Tongue (tissue), 2 donors: Measurements from ENCODE around the gene PDCD7. TPM values are rescaled to one million over a fixed set of nuclear protein-coding genes. Genes with fewer than 3 reads are reported as not detected.
A peak's percentile ranks its signal among the peaks of the same experiment; 100 is the strongest.
"Not testable (repeated sequence)": the region's sequence is repeated elsewhere in the genome, so short reads cannot be mapped to it uniquely, and the experiment has no call there.

Source experiments
- DNase-seq: peaks from one replicate; pipeline ENCODE4 v3.0.0-alpha.2; 2015
- total RNA-seq: library from RNA; depleted of rRNA; stranded (reverse); fragments of >200 nt; gene quantifications from one replicate; pipeline ENCODE4 v1.2.3, GENCODE V29; 2014

PDCD7 gene, protein sequence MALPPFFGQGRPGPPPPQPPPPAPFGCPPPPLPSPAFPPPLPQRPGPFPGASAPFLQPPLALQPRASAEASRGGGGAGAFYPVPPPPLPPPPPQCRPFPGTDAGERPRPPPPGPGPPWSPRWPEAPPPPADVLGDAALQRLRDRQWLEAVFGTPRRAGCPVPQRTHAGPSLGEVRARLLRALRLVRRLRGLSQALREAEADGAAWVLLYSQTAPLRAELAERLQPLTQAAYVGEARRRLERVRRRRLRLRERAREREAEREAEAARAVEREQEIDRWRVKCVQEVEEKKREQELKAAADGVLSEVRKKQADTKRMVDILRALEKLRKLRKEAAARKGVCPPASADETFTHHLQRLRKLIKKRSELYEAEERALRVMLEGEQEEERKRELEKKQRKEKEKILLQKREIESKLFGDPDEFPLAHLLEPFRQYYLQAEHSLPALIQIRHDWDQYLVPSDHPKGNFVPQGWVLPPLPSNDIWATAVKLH
- total RNA-seq, result 13.1 TPM

DNA sequence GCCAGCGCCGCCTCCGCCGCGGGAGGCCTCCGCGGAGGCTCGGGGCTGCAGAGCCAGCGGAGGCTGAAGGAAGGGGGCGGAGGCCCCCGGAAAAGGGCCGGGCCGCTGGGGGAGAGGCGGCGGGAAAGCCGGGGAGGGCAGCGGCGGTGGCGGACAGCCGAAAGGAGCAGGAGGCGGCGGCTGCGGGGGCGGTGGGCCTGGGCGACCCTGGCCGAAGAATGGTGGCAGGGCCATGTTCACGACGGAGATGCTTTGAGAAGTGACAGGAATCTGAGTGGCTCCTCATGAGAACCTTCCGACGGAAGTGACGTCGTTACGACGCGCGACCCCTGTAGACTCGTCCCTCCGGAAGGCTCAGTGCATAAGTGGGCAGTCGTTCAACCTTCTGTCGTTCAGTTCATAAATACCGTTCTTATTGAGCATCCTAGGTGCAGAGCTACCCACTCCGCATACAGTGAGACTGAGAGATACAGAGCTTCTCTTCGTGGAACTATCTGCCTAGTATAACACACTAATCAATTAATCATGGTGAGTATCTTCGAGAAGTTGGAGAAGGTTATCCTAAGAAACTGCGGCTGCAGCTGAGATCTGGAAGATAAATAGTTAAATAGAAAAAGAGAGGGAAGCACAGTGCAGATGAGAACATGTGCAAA is at the start of gene PDCD7:
Gene PDCD7, minus strand, starts transcription at position 261 of the 653 bp plus-strand sequence. Its CDS starts 27 bp downstream, at position 234.
- peak; percentile 97 for DNase-seq

DNA sequence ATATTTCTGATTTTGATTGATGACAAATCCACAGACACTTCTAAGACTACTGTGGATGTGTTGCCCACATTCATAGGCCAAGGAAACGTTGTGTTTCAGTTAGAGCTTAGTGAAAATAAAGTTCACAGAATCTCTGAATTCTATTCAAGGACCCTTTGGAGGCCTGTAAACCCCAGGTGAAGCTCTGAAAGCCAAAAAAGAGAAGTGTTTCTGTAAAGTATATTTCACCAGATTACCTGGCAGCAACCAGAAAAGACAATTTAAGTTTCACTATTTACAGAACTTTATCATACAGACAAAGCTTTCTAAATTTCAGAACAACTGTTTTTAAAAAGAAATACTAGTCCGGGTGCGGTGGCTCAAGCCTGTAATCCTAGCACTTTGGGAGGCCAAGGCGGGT is 48.9 kb upstream of the PDCD7 start:
- no peak for DNase-seq

DNA sequence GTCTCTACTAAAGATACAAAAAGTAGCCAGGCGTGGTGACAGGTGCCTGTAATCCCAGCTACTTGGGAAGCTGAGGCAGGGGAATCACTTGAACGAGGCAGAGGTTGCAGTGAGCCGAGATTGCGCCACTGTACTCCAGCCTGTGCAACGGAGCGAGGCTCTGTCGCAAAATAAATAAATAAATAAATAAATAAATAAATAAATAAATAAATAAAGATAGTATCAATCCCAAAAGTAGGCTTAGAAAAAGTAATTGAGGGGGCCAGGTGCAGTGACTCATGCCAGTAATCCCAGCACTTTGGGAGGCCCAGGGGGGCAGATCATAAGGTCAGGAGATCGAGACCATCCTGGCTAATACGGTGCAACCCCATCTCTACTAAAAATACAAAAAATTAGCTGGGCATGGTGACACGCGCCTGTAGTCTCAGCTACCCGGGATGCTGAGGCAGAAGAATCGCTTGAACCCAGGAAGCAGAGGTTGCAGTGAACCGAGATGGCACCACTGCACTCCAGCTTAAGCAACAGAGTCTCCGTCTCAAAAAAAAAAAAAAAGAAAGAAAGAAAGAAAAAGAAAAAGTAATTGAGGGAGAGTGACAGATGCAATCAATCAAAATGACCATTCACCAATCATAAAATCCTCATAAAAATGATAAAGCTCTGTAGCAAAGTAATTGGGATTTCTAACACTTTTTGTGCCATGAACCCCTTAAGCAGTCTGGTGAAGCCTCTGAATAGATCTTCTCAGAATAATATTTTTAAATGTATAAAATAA is 48.2 kb upstream of the PDCD7 start:
- DNase-seq, result not testable (repeated sequence)

DNA sequence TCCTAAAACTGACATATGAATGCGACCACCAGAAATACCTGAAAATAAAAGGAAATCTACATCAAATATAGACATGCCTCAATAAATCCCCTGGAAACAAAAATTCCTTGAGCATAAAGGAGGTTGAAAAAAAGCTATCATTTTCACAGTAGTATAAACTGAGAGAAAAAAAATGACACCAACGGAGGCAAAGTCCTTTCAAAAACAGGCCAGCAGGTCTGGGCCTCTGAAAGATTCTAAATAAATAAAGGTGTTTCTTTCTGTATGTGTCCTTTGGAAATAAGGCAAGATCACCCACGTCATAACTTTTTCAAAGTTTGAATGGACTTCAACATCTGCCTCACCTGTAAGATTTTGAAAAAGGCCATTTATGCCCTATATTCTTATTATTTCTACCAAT is 46.6 kb upstream of the PDCD7 start:
- no peak for DNase-seq

DNA sequence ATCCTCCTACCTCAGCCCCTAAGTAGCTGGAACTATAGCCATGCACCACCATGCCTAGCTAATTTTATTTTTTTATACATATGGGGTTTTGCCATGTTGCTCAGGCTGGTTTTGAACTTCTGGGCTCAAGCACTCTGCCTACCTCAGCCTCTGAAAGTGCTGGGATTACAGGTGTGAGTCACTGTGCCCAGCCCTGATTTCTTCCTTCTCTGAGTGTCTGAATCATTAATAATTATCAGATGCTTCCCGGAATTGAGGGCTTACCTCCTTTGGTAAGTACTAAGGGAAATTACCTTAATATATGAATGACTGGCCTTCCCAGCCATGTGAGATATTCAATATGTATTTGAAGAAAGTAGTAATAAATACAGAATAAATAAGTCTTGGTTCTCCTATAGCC is 44.3 kb upstream of the PDCD7 start:
- no peak for DNase-seq

DNA sequence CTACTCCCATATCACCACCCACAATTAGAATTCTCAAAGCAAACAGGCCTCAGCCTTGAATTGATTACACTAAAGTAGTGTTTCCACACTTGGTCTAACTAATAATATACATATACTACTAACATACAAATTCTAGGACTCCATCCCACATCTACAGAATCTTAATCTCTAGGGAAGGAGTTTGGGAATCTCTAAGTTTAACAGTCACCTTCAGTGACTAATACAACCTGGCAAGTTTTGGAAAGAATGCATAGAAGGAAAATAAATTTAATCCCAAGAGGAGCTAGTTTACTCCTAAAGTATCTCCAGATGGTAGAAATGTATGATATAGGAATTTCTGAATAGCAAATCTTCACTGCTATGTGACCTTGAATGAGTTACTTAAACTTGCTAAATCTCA is 42.4 kb upstream of the PDCD7 start:
- no peak for DNase-seq

DNA sequence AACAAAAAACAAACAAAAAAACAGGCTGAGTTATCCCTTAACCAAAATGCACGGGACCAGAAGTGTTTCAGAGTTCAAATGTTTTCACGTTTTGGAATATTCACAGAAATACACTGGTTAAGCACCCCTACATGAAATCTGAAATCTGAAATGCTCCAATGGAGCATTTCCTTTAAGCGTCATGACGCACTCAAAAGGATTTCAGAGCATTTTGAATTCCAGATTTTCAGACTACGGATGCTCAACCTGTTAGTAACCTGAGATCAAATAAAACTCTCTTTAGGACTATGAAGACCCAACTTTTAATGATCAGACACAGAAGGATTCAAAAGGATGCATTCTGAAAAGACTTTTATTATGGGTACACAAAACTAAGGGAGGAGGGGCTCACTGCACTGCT is 41.9 kb upstream of the PDCD7 start:
- no peak for DNase-seq

DNA sequence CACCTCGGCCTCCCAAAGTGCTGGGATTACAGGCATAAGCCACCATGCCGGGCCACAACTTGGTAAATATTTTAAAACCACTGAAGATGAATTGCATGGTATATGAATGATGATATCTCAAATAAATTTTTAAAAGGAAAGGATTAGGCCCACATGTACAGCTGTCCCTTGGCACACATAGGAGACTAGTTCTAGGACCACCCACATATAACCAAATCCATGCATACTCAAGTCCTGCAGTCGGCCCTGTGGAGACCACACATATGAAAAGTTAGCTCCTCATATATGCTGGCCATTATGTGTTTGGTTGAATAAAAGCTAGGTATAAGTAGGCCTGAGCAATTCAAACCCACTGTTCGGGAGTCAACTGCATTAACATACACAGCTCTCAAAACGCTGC is 40.9 kb upstream of the PDCD7 start:
- DNase-seq, result no peak

DNA sequence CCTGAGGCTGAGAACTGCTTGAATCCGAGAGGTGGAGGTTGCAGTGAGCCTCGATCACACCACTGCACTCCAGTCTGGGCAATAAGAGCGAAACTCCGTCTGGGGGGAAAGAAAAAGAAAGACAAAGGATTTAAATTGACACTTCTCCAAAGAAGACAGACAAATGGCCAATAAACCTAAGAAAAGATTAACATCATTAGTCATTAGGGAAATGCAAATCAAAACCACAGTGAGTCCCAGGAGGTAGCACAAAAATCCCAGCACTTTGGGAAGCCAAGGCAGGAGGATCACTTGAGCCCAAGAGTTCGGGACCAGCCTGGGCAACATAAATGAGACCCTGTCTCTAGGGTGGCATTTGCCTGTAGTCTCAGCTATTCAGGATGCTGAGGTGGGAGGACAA is 38.9 kb upstream of the PDCD7 start:
- no peak for DNase-seq

DNA sequence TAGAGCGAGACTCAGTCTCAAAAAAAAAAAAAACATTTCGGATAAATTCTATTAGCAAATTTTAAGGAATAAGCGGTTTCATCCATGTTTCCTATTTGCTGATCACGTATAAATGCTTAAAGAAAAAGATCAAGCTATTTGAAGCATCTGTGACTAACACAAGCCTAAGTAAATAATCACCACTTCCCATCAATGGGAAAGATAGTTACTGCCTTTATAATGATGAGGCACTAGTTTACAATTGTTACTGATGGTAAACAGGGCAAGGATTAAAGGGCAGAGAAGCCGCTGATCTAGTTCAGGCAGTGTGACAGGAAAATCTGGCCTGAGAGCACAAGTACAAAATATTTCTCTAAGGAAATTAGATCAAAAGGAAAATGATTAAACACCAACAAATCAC is 37.8 kb upstream of the PDCD7 start:
- no peak for DNase-seq

DNA sequence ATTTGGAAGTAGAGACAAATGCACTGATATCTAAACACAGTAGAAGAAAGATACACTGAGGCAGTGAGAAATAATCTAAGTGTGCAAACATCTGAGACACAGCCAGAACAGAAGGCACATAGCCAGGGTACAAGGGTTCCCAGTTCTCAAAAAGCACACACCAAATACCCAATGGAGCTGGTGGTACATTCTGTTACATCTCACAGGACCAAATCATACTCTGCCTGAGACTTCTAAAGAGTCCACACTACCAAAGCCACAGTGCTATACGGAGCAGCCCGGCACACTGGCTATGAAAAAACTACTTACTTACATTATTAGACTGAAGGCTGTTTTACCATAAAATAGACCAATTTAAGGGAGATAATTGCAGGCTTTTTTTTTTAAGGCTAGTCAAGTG is 32.3 kb upstream of the PDCD7 start:
- no peak for DNase-seq

DNA sequence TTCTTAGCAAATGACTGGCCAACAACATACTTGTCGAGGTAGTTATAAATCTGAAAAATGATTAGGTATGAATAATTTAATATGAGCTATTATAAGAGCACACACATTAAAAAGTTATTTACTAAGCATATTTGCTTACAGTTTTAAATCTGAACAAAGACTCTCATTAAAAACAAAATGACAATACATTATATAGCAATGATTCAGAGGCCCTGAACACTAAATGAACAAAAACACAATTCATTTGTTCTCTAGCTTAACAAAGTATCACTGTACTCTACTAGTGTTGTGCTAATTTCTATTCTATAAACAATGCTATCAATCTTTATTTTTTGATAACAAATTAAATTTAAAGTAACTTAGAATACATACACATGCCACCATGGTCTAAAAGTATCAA is 30.5 kb upstream of the PDCD7 start:
- DNase-seq, result no peak

DNA sequence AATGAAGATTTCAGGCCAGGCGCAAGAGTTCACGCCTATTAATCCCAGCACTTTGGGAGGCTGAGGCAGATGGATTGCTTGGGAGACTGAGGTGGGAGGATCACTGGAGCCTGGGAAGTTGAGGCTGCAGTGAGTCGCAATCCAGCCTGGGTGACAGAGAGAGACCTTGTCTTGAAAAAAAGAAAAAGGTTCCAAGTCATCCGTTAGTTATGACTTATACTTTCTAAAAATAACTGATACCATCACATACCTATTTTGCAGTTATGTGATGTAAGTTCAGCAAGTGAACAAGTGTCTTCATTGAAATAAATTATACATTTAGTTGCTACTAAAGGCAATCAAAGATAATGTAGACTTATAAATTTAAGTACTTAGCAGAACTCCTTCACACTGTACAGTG is 29.4 kb upstream of the PDCD7 start:
- no peak for DNase-seq

DNA sequence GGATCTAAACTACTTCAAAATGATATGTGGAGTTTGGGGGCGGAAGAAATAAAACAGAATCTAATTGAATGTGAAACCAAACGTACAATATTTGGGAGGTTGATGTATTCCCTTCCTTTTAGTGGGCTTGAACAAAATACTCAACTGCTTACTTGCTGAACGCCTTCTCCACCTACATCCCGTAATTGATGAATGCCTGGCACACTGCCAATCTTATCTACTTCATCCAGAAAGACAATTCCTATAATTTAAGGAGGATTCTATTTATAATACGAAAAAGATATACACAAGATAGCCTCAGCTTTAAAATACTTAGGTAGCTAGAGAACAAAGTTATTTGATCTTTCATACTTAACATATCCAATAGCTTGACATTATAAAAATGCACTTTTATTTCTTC is 23.1 kb upstream of the PDCD7 start:
- DNase-seq, result no peak

DNA sequence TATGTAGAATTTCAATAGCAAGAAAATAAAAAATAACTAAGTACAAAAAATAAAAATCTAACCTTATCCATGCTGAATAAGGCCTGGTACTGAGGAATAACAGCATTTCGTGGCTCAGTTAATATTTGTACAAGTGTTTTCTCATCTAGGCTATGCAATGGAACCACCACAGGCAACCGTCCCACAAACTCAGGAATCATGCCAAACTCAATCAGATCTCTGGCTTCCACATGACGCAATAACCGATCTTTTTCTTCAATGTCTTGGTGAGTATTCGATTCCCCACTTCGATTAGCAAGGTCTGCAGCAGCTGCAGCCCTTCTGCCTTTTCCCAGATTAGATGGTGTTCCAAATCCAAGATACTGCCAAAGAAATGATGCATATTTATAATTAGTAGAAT is 21.1 kb upstream of the PDCD7 start:
- DNase-seq, result no peak

DNA sequence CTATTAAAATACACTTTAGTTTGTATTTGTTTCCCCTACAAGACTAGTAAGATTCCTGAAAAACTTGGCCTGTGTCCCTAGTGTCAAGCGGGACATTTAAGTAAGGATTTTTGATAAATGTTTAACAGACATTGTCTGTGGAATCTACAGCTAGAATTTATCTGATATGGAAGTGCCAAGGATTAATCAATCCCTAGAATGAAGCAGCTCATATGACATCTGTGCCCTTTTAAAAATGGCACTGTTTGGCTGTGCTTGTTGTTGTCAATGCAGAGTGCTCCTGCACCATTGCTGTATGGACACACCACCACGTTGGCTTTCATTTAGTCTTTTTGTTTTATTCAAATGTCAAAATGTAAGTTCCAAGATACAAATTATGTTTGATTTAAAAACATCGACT is 14.3 kb upstream of the PDCD7 start:
- DNase-seq, result no peak

DNA sequence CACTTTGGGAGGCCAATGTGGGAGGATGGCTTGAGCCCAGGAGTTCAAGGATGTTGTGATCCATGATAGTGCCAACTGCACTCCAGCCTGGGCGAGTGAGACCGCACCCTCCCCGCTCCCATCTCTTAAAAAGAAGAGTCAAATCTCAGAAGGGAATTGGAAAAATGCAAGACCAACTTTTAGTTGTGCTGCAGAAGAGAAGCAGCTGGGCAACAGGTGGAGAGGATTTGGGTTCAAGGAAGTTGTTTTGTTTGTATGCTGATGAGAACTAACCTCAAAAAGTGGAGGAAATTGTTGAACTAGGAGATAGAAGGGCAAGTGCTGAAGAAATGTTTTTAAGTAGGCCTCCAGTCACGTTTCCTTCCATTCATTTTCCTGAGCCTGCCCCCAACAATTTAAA is 12.8 kb upstream of the PDCD7 start:
- DNase-seq, result peak; percentile 25

DNA sequence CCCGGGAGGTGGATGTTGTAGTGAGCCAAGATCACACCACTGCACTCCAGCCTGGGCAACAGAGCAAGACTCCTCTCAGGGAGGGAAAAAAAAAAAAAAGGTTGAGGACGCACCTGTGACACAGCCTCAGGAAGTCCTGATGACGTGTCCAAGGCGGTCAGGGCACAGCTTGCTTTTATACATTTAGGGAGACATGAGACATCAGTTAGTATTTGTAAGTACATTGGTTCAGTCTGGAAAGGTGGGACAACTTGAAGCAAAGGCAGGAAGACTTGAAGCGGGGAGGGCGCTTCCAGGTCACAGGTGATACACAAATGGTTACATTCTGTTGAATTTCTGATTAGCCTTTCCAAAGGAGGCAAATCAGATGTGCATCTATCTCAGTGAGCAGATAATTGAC is 5.0 kb upstream of the PDCD7 start:
- DNase-seq, result not testable (repeated sequence)

DNA sequence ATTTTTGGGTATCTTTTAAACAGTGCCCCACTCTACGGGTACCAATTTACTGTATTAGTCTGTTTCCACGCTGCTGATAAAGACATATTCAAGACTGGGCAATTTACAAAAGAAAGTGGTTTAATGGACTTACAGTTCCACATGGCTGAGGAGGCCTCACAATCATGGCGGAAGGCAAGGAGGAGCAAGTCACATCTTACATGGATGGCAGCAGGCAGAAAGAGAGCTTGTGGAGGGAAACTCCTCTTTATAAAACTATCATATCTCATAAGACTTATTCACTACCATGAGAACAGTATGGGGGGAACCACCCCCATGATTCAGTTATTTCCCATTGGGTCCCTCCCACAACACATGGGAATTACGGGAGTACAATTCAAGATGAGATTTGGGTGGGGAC is 4.3 kb upstream of the PDCD7 start:
- DNase-seq, result not testable (repeated sequence)

DNA sequence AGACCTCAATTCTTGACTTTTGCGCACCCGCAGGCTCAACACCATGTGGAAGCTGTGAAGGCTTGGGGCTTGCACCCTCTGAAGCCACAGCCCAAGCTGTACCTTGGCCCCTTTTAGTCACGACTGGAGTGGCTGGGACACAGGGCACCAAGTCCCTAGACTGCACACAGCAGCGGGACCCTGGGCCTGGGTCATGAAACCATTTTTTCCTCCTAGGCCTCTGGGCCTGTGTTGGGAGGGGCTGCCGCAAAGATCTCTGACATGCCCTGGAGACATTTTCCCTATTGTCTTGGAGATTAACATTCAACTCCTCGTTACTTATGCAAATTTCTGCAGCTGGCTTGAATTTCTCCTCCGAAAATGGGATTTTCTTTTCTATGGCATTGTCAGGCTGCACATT is 3.5 kb upstream of the PDCD7 start:
- not testable (repeated sequence) for DNase-seq

DNA sequence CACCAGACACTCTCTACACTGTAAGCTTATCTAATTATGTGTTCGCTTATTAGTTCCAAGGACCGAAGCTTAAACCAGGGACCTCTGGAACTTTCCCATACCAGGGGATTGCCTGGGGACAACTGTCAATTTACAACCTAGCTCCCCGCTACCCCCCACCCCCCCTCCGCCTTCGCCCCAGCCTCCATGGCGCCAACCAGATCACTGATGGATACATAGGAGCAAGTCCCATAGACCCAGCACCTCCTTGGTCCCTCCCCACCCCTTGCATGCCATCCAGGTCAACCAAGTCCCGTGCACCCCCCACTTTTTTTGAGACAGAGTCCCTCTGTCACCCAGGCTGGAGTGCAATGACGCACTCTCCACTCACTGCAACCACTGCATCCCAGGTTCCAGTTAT is 930 bp upstream of the PDCD7 start:
- no peak for DNase-seq

DNA sequence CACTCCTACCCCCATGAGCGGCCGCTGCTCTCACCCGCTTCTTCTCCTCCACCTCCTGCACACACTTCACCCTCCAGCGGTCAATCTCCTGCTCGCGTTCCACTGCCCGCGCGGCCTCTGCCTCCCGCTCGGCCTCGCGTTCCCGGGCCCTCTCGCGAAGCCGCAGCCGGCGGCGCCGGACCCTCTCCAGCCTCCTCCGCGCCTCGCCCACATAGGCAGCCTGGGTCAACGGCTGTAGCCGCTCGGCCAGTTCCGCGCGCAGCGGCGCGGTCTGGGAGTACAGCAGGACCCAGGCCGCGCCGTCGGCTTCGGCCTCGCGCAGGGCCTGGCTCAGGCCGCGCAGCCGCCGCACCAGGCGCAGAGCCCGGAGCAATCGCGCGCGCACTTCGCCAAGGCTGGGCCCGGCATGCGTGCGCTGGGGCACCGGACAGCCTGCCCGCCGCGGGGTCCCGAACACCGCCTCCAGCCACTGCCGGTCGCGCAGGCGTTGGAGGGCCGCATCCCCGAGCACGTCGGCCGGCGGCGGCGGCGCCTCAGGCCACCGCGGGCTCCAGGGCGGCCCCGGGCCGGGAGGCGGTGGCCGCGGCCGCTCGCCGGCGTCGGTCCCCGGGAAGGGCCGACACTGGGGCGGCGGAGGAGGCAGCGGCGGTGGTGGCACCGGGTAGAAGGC is 595 bp downstream of the PDCD7 start:
- peak; percentile 22 for DNase-seq

DNA sequence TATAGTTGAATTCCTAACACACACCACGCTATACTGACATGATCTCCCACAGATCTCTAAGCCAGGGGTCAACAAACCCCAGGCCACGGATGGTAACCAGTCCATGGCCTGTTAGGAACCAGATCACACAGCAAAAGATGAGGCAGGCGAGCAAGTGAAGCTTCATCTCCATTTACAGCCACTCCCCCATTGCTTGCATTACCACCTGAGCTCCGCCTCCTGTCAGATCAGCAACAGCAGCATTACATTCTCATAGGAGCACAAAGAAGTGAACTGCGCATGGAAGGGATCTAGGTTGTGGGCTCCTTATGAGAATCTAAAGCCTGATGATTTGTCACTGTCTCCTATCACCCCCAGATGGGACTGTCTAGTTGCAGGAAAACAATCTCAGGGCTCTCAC is 2.7 kb downstream of the PDCD7 start:
- DNase-seq, result no peak
